Stimulated activated CD8-positive, alpha-beta memory T cell treated with anti-CD3 and anti-CD28 coated beads, Interleukin-12 subunit alpha, Interleukin-12 subunit beta, amount 100 ng/mL, for 24 hours (primary cell): ENCODE results near the gene RABL6.
A peak's percentile ranks its signal among the peaks of the same experiment; 100 is the strongest.
"Not testable (repeated sequence)": the region's sequence is repeated elsewhere in the genome, so short reads cannot be mapped to it uniquely, and the experiment has no call there.

Experiments
- DNase-seq: peaks from one replicate; pipeline ENCODE4 v3.0.0-alpha.2; 2020; ENCODE audit errors: extremely low read depth

RABL6 gene

DNA sequence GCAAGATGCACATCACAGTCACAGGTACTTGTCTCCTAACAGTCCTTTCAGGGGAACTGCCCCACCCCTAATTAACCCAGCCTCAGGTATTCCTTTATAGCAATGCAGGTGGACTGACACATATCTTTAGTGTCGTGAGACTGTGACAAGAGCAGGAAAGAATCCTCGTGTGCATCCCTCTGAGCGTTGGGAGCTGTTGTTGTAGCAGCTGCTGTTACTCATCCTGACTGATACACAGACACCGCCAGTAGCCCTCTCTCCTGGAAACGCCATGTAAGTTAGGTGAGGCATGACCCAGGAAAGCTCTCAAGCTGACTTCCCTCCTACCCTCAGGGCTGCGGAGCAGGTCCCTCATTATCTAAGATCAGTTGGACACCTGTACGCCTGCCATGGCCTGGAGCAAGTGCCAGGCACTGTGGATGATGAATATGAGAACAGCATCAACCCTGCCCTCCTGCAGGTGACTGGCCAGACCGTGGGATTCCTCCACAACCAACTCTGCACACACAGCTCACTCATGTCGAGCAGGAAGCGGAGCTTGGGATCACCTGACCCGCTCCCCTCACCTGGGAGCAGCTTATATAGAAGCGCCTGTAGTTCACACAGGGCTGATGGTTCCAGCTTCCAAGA lies 33.2 kb upstream of the RABL6 start:
- DNase-seq, result no peak

DNA sequence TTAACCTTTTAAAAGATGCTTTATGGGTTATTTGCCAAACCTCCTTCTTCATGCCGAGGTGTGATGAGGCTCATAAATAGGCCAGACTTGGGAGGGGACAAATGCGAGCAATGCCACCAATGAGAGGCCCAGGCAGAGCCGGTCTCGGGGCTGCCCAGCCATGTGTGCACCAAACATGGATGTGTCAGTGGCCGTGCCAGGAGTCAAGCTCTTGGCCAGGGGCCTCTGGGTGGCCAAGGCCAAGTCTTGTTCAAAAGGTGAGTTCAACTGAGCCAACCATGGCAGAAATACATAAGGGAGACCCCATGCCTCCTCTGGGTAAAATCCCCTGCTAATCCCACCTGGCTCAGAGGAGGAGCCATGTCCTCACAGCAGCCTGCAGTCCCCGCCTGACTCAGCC lies 32.6 kb upstream of the RABL6 start:
- DNase-seq, result no peak

DNA sequence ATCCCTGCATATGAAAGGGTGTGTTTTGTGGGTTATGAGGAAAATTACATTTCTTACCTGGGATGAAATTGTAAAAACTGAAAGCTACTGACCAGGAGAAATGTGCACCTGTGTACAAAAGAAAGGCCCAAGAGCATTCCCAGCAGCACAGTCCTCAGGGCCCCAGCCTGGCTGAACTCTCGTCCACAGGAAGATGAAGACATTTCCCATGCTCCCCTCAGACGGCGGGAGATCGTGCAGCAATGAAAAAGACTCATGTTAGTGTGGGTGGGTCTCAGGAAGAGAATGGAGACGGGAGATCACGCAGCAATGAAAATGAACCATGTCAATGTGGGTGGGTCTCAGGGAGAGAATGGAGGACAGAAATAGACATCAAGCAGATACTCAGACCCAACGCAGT lies 30.8 kb upstream of the RABL6 start:
- no peak for DNase-seq

DNA sequence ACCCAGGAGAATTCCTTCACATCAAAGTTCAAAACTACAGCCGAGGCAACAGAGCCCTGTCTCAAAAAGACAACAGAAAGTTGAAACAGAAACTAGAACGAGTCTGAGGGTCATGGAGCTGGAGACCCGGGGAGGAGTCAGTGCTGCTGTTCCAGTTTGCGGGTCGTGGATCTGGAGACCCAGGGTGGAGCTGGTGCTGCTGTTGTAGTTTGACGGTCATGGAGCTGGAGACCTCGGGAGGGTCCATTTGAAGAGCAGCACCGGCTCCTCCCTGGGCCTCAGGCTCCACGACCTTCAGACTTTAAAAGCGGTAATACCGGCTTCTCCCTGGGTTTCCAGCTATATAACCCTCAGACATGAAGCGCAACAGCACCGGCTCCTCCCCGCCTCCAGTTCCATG lies 30.4 kb upstream of the RABL6 start:
- DNase-seq, result no peak

GRCh38 chr9:136779808-136780207 lies 27.9 kb upstream of the RABL6 start:
- no peak for DNase-seq

- no peak for DNase-seq
These were observed 25.3 kb upstream of the RABL6 start for GRCh38 chr9:136782452-136782851.

DNA sequence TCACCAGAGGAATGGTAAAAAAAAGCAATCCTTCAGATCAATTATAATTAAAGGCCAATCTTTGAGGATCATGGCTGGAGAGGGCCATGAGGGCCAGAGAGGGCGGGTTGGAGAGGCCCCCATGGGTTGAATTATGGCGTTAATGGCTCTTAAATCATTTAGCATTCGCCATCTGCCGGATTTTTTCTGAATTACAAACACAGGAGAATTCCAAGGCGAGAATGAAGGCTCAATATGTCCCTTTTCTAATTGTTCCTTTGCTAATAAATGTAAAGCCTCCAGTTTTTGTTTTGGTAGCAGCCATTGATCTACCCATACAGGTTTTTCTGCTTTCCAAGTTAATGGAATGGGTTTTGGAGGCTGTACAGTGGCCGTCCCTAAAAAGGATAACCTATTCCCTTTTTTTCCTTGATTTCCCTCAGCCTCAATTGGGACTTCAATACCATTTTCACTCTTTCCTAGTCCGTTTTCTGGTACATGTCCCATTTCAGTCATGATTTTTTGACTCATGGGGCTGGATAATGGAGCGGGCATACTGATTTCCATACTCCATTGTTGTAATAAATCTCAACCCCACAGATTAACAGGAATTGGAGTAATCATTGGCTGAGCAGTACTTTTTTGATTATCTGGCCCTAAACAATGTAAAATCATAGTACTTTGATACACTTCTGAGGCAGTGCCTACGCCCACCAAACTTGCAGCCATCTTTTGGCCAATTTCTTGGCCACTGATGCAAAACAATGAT lies 23.3 kb upstream of the RABL6 start:
- no peak for DNase-seq

GRCh38 chr9:136784997-136785361 lies 22.8 kb upstream of the RABL6 start:
- no peak for DNase-seq

DNA sequence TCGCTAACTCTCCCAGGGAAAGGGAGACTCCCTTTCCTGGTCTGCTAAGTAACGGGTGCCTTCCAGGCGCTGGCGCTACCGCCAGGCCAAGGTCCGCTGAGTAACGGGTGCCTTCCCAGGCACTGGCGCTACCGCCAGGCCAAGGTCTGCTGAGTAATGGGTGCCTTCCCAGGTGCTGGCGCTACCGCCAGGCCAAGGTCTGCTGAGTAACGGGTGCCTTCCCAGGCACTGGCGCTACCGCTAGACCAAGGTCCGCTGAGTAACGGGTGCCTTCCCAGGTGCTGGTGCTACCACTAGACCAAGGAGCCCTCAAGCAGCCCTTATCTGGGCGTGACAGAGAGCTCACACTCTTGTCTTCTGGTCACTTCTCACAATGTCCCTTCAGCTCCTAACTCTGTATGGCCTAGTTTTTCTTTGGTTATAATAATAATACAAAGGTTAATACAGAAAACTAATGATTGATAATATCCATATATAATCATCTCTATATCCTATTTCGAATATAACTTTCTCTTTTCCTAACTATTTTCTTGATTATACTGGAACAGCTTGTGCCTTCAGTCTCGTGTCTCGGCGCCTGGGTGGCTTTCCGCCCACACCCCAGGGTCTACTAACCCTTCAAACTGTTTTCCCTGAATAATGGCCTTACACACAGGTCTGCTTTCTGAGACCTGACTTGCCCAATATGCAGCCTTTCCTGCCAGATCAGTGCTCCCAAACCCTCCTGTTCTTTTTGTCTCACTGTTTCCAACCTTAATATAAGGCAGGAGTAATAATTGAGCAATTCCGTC lies 22.0 kb upstream of the RABL6 start:
- not testable (repeated sequence) for DNase-seq

DNA sequence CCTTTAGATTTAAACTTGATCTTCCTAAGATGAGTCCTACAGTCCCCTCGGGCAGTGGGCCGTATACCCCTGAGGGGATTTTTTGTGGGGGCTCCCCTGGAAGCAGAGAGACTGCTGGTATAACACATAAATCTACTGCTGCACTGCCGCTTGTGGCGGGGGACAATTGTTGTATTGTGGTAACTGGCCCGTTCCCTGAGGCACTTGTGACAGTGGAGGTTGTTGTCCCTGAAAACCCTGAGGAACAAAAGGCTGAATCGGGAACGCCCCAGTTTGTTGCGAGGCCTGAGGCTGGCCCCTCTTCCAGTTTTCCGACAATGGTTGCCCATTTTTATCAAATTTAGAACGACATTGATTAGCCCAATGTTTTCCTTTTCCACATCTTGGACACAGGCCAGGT lies 21.3 kb upstream of the RABL6 start:
- no peak for DNase-seq

GRCh38 chr9:136786983-136787382 lies 20.8 kb upstream of the RABL6 start:
- DNase-seq, result not testable (repeated sequence)

GRCh38 chr9:136787690-136788400 lies 19.9 kb upstream of the RABL6 start:
- DNase-seq, result no peak

GRCh38 chr9:136788644-136789522 lies 18.9 kb upstream of the RABL6 start:
- DNase-seq, result not testable (repeated sequence)

GRCh38 chr9:136789523-136789937 lies 18.2 kb upstream of the RABL6 start:
- no peak for DNase-seq

DNA sequence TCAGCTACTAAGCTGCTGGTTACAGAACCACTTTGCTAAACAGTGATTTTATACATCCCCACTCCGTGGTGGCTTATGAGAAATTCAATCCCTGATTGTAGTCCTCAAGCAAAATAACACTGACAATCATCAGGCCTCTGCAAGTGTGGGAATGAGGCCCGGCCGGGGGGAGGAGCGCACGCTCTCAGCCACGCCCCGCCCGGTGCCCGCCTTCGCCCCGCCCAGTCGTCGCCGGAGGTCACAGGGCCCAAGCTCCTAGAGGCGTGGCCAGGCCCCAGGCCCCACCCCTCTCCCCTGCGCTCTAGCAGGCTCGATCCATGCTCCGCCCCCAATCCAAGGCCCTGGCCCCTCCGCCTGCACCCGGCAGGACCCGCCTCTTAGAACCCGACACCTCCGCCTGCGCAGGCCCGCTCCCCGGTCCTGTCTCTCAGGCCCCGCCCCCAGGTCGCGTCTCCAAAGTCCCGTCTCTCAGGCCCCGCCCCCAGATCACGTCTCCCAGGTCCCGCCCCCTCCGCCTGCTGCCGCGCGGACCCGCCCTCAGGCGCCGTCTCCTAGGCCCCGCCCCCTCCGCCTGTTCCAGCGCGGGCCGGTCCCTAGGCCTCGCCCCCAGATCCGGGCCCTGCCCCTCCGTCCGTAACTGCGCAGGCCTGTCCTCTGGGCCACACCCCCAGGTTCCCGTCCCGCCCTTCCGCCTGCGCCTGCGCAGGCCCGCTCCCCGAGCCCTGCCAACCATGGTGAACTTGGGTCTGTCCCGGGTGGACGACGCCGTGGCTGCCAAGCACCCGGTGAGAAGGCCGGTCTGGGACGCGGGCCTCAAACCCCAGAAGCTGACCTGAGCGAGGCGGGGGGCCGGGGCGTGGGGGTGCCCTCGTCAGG lies 16.9 kb upstream of the RABL6 start, which contains the start of gene TMEM141:
TMEM141 (plus strand) TSS at position 705 of the 876 bp plus-strand sequence; CDS start at position 732, 27 bp downstream.
- peak; percentile 100 for DNase-seq

DNA sequence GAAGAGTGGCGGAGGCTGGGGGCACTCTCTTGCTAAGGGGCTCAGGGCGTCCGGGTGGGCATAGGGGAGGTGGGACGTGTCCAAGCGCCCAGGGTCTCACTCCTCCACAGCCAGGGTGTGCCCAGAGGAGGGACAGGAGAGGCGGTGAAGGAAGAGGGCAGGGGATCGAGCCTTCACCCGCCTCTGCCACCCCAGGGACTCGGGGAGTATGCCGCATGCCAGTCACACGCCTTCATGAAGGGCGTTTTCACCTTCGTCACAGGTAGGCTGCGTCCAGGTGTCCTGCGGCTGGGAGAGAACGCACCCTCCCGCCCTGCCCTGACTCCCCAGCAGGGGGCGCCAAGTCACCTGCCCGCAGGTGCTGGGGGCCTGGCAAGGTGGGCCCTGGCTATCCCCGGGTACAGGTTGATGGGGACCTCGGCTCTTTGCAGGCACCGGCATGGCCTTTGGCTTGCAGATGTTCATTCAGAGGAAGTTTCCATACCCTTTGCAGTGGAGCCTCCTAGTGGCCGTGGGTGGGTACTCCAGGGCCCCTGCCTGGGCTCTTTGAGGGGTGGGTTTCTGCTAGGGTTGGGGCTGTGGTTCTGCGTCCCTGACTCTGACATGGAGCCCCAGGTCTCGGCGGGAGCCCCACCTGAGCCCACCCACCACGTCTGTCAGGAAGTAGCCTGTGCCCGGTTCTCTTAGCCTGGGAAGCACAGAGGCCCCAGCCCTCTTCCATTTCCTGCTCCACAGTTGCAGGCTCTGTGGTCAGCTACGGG lies 16.1 kb upstream of the RABL6 start:
- DNase-seq, result no peak

- no peak for DNase-seq
These were observed 15.2 kb upstream of the RABL6 start for GRCh38 chr9:136792321-136793085.
